Mesothelial cell of epicardium (in vitro differentiated cells): ENCODE measurements around the gene TMEM91. TPM values are rescaled to one million over a fixed set of nuclear protein-coding genes. Genes with fewer than 3 reads are reported as not detected.

Experiments used
- DNase-seq, 2 experiments: peaks; one replicate each; pipeline ENCODE4 v3.0.0; 2021; ENCODE audit warnings: low spot score in 2 of 2; ENCODE audit not compliant: unreplicated experiment in 2 of 2
- H3K27ac Mint-ChIP-seq: 2 replicates; pipeline ENCODE4 v1.8.0; 2021; ENCODE audit warnings: mixed read lengths
- H3K27me3 Mint-ChIP-seq: 2 replicates; pipeline ENCODE4 v1.8.0; 2021; ENCODE audit warnings: low read depth, mixed read lengths
- H3K36me3 Mint-ChIP-seq: 2 replicates; pipeline ENCODE4 v1.8.0; 2021; ENCODE audit warnings: mixed read lengths
- H3K4me1 Mint-ChIP-seq: 2 replicates; pipeline ENCODE4 v1.8.0; 2021; ENCODE audit warnings: mixed read lengths
- H3K4me3 Mint-ChIP-seq: 2 replicates; pipeline ENCODE4 v1.8.0; 2021; ENCODE audit warnings: mild to moderate bottlenecking, moderate library complexity, mixed read lengths
- H3K9me3 Mint-ChIP-seq: 2 replicates; pipeline ENCODE4 v1.8.0; 2021; ENCODE audit warnings: mixed read lengths
- total RNA-seq: library from RNA; stranded (reverse); gene quantifications from 3 replicates; pipeline ENCODE4 v1.2.1, GENCODE V29; 2021
- TF ChIP-seq, protein P1 (sequence below): fragments of 200-600 bp; sonication (generic); IDR thresholded peaks from one replicate; pipeline ENCODE4 v1.5.0; 2021; ENCODE audit warnings: antibody characterized with exemption; ENCODE audit not compliant: unreplicated experiment

The TMEM91 gene
- total RNA-seq, 1 donor from 2014 or later = 19.7 TPM

DNA sequence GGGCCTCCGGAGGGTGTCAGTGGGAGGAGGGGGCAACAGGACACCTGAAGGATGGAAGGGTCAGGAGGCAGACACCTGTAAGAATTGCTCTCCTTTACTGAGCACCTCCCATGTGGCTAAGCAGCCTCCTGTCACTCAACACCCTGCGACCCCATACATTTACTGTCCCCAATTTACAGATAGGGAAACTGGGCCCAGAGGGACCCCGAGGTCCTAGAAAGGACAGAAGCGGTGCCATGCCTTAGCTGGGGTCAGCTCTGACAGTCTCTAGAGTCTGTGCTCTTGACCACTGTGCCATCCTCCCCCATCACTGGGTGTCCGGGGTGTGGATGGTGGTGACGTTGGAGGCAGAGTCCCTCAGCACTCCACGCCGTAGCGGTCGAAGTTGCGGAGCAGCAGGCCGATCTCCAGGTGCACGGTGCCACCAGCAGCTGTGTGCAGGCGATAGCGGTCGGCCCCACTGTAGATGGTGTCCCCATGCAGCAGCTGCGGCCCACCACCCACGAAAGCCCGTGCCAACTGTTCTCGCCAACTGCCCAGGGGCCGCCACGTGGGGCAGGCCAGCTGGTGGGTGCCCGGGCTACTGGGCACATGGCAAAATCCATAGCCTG lies 21.9 kb upstream of the TMEM91 start:
- peak overlapping the region; percentile 86 for H3K27ac Mint-ChIP-seq
- H3K4me3 Mint-ChIP-seq = peak overlapping the region; percentile 81
- no peak for DNase-seq
- peaks cover 24% of the 10 kb centered on the region for H3K4me1 Mint-ChIP-seq
- no peaks in the 10 kb centered on the region for H3K9me3 Mint-ChIP-seq
- H3K36me3 Mint-ChIP-seq = no peaks in the 10 kb centered on the region
- peaks cover 35% of the 10 kb centered on the region for H3K27me3 Mint-ChIP-seq
- TF ChIP-seq, protein P1, sequence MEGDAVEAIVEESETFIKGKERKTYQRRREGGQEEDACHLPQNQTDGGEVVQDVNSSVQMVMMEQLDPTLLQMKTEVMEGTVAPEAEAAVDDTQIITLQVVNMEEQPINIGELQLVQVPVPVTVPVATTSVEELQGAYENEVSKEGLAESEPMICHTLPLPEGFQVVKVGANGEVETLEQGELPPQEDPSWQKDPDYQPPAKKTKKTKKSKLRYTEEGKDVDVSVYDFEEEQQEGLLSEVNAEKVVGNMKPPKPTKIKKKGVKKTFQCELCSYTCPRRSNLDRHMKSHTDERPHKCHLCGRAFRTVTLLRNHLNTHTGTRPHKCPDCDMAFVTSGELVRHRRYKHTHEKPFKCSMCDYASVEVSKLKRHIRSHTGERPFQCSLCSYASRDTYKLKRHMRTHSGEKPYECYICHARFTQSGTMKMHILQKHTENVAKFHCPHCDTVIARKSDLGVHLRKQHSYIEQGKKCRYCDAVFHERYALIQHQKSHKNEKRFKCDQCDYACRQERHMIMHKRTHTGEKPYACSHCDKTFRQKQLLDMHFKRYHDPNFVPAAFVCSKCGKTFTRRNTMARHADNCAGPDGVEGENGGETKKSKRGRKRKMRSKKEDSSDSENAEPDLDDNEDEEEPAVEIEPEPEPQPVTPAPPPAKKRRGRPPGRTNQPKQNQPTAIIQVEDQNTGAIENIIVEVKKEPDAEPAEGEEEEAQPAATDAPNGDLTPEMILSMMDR = peak; percentile 43

DNA sequence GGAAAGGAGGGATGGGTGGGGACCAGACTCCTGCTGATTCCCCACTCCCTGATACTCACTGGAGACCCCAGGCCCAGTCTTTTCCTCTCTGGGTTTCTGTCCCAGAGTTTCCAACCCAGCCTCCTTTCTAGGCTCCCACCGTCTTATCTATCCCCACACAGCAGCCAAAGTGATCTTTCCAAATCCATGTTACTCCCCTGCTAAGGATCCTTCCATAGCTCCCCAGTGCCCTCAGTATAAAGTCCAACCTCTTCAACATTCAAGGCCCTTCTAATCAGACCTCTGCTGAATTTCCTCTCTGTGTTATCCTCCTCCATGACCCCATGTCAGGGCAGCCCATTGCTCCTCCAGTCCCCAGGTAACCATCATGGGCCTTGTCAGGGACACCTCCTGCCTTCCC lies 21.3 kb upstream of the TMEM91 start:
- TF ChIP-seq, protein P1 = no peak
- H3K4me1 Mint-ChIP-seq = peaks cover 24% of the 10 kb centered on the region
- H3K9me3 Mint-ChIP-seq = no peaks in the 10 kb centered on the region
- H3K36me3 Mint-ChIP-seq = no peaks in the 10 kb centered on the region
- peak overlapping the region; percentile 59 for H3K4me3 Mint-ChIP-seq
- H3K27me3 Mint-ChIP-seq = peaks cover 30% of the 10 kb centered on the region
- no peak overlapping the region for H3K27ac Mint-ChIP-seq
- no peak for DNase-seq

DNA sequence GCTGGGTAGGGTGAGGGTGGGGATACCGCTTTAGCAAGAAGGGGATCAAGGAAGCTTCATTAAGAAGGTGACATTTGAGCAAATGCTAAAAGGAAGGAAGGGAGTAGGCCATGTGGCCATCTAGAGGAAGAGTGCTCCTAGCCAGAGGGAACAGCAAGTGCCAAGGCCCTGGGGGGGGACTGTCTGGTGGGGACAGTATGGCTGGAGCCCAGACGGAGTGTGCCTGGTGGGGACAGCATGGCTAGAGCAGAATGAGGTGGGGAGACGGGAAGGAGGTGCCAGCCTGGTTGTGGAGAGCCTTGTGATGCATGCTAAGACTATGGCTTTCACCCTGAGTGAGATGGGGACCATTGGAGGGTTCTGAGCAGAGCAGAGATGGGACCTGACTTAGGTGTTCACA lies 20.5 kb upstream of the TMEM91 start:
- no peak for DNase-seq
- Mint-ChIP-seq H3K4me3 (peak overlapping the region; percentile 59), H3K27me3 (peaks cover 26% of the 10 kb centered on the region), H3K27ac (no peak overlapping the region), H3K4me1 (peaks cover 22% of the 10 kb centered on the region), H3K36me3 (no peaks in the 10 kb centered on the region), H3K9me3 (no peaks in the 10 kb centered on the region)
- TF ChIP-seq, protein P1 = no peak

DNA sequence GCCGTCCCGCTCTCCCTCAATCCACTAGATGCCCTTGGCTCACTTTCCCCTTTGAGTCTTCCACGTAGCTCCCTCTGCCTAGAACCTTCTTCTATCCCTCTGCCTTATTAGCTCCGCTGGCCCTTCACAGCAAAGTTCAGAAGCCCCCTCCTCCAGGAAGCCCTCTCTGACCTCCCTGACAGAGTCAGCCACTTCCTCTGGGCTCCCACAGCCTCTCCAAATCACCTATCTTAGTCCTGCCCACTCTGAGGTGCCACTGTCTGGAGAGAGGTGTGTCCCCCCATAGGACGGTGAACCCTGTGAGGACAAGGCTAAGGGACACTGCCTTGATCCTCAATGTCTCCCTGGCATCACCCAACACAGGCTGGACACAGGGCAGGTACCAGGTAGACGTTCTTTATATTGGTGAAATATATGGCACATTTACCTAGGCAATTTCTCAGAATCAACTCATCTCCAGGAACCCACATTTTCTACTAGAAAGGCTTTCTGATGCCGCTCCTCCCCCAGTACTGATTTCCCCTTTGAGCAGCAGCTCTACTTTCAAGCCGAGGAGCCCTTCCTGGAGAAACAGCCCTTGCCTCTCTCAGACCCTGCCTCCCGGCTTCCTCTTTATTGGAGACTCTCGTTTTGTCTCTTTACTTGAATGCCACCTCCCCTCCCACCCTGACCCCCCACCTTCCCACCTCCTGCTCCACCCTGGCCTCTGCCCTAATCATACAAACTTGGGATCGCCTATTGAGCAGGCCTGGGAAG lies 19.2 kb upstream of the TMEM91 start:
- Mint-ChIP-seq H3K4me1 (peaks cover 12% of the 10 kb centered on the region), H3K4me3 (no peak overlapping the region)

DNA sequence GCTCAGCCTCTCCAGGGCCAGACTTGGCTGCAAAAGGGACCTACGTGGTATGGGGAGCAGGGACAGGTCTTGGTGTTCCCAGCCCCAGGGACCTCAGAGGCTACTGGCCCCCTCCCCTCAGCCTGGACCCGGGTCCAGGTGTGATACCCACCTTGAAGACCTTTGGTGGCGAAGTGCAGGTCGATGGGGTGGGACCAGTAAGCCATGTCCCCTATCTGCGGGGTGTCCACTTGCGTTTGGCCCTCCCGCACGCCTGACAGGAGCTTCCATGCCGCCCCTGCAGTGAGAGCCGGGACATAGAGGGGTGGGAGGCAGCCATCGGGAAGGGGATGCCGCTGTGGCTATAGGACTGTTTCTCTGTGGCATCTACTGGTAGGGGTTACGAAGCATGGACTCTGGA lies 18.6 kb upstream of the TMEM91 start:
- Mint-ChIP-seq H3K4me1 (peaks cover 9% of the 10 kb centered on the region), H3K9me3 (no peaks in the 10 kb centered on the region), H3K27ac (no peak overlapping the region), H3K27me3 (peaks cover 10% of the 10 kb centered on the region), H3K36me3 (no peaks in the 10 kb centered on the region), H3K4me3 (no peak overlapping the region)
- TF ChIP-seq, protein P1 = no peak
- DNase-seq = no peak

More for the DNA sequence above, 19.2 kb upstream of the TMEM91 start:
- no peak for DNase-seq
- no peak overlapping the region for H3K27ac Mint-ChIP-seq
- H3K27me3 Mint-ChIP-seq = peaks cover 14% of the 10 kb centered on the region
- TF ChIP-seq, protein P1 = no peak
- H3K9me3 Mint-ChIP-seq = no peaks in the 10 kb centered on the region
- H3K36me3 Mint-ChIP-seq = no peaks in the 10 kb centered on the region
